Measurements from ENCODE around the gene FRMPD2. TPM values are rescaled to one million over a fixed set of nuclear protein-coding genes. Genes with fewer than 3 reads are reported as not detected.
"Not testable (repeated sequence)": the region's sequence is repeated elsewhere in the genome, so short reads cannot be mapped to it uniquely, and the experiment has no call there.

The FRMPD2 gene
- total RNA-seq, 2 experiments from 2014 or later = not detected

DNA sequence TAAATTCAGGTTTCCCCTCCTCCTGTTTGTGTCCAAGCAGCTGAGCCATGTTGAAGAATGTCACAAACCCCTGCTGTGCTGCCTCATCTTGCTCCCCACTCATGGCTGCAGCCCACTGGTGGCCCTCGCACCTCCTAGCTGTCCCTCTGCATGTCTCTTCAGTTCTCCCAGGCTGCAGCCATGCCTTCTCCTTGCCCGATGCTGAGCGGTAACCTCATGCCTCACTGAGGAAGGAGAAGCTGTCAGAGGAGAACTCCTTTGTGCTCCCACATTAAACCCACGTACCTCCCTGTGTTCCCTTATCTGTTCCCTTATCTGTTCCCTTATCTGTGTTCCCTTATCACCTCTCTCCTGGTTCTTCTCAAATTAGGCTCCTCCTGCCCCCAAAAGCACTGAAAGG is 10.3 kb upstream of the FRMPD2 start:
- TF ChIP-seq, protein P1, sequence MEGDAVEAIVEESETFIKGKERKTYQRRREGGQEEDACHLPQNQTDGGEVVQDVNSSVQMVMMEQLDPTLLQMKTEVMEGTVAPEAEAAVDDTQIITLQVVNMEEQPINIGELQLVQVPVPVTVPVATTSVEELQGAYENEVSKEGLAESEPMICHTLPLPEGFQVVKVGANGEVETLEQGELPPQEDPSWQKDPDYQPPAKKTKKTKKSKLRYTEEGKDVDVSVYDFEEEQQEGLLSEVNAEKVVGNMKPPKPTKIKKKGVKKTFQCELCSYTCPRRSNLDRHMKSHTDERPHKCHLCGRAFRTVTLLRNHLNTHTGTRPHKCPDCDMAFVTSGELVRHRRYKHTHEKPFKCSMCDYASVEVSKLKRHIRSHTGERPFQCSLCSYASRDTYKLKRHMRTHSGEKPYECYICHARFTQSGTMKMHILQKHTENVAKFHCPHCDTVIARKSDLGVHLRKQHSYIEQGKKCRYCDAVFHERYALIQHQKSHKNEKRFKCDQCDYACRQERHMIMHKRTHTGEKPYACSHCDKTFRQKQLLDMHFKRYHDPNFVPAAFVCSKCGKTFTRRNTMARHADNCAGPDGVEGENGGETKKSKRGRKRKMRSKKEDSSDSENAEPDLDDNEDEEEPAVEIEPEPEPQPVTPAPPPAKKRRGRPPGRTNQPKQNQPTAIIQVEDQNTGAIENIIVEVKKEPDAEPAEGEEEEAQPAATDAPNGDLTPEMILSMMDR (IDR thresholded peaks at IDR 0.05) = no peak
- Mint-ChIP-seq H3K27me3 (peaks cover 39% of the 10 kb centered on the region), H3K4me3 (no peak overlapping the region), H3K36me3 (ENCODE audit: low read depth) (no peaks in the 10 kb centered on the region), H3K27ac (no peak overlapping the region), H3K9me3 (peaks cover 3% of the 10 kb centered on the region), H3K4me1 (ENCODE audit: low read depth) (peaks cover 4% of the 10 kb centered on the region)
- ChIA-PET CTCF (no interaction called here), POLR2A (no interaction called here)
- no peaks in the 10 kb centered on the region for H3K36me3 ChIP-seq (ENCODE audit: insufficient read depth, low read length)
- ATAC-seq (ENCODE audit: poor library complexity) = no peak
- no peak for DNase-seq
- H3K4me1 ChIP-seq (ENCODE audit: insufficient read depth, low read length) = peaks cover 3% of the 10 kb centered on the region
- H3K27me3 ChIP-seq (ENCODE audit: control insufficient read depth in 1 of 2, insufficient read depth in 2 of 2, low read length in 2 of 2) = no peaks in the 10 kb centered on the region
- no peak overlapping the region for H3K4me3 ChIP-seq (ENCODE audit: low read length)
- intact Hi-C loops (cut with DNase I, micrococcal nuclease) = no loop called here
- H3K27ac ChIP-seq (ENCODE audit: low read depth in 1 of 2, low read length in 2 of 2) = no peak overlapping the region
- H3K9me3 ChIP-seq (ENCODE audit: control insufficient read depth in 1 of 2, insufficient read depth in 1 of 2, low read length in 2 of 2) = peaks cover 0 to 9% of the 10 kb centered on the region in 2 experiments

DNA sequence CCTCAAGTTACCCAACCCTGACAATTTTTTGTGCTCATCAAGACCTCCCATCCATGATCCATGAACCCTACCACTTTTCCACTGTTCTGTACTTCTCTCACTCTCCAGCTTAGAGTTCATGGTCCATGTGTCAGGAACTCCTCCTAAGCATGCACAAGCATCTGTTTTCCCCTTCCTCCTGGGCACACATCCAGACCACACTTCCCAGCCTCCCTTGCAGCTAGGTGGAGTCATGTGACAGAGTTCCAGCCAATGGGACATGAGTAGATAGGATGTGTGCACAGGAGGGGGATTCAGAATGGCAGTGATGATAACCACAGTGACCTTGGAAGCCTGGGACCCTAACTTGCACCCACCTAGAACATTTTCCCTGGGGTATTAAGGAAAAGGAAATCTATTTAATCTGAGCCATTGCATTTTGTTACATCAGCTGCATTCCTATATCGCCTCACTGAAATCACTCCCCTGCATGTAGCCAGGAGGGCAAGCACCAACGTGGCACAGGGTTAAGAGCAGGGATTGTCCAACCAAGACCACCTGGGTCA is 9.6 kb upstream of the FRMPD2 start:
- H3K27ac ChIP-seq (ENCODE audit: low read depth in 1 of 2, low read length in 2 of 2) = no peak overlapping the region
- H3K9me3 ChIP-seq (ENCODE audit: control insufficient read depth in 1 of 2, insufficient read depth in 1 of 2, low read length in 2 of 2) = peaks cover 0 to 9% of the 10 kb centered on the region in 2 experiments
- Mint-ChIP-seq H3K9me3 (peaks cover 3% of the 10 kb centered on the region), H3K4me3 (no peak overlapping the region), H3K27ac (no peak overlapping the region), H3K4me1 (ENCODE audit: low read depth) (no peaks in the 10 kb centered on the region), H3K27me3 (peaks cover 44% of the 10 kb centered on the region), H3K36me3 (ENCODE audit: low read depth) (no peaks in the 10 kb centered on the region)
- no peaks in the 10 kb centered on the region for H3K27me3 ChIP-seq (ENCODE audit: control insufficient read depth in 1 of 2, insufficient read depth in 2 of 2, low read length in 2 of 2)
- H3K4me3 ChIP-seq (ENCODE audit: low read length) = no peak overlapping the region
- DNase-seq (no peak), ATAC-seq (ENCODE audit: poor library complexity) (no peak)
- POLR2A ChIA-PET = no interaction called here
- TF ChIP-seq, protein P1 (IDR thresholded peaks at IDR 0.05) = no peak
- CTCF ChIA-PET = no interaction called here
- no peaks in the 10 kb centered on the region for H3K4me1 ChIP-seq (ENCODE audit: insufficient read depth, low read length)
- no peaks in the 10 kb centered on the region for H3K36me3 ChIP-seq (ENCODE audit: insufficient read depth, low read length)
- intact Hi-C loops (cut with DNase I, micrococcal nuclease) = no loop called here

DNA sequence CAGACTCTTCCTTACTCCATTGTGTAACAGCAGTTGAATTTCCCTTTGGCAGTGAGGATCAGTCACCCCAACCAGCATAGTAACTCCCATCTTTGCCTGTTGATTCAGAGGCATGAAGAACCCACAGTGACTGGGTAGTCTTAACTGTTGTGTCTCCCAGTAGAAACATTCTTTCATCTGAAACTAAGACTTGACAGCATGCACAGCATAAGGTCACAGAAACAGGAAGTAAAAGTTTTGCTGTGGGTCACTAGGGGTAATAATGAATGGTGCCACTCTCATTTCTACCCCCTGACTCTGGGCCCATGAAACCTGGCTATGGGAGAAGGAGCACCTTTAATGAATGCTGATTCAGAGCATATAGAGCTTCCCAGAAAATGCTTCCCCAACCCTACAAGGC is 8.3 kb upstream of the FRMPD2 start:
- intact Hi-C loops (cut with DNase I, micrococcal nuclease) = no loop called here
- H3K4me1 Mint-ChIP-seq (ENCODE audit: low read depth) = no peaks in the 10 kb centered on the region
- TF ChIP-seq, protein P1 (IDR thresholded peaks at IDR 0.05) = no peak
- no peak for ATAC-seq (ENCODE audit: poor library complexity)
- ChIA-PET POLR2A (no interaction called here), CTCF (no interaction called here)
- no peak for DNase-seq
- Histone ChIP-seq H3K4me1 (ENCODE audit: insufficient read depth, low read length) (no peaks in the 10 kb centered on the region), H3K27me3 (ENCODE audit: control insufficient read depth in 1 of 2, insufficient read depth in 2 of 2, low read length in 2 of 2) (no peaks in the 10 kb centered on the region), H3K27ac (ENCODE audit: low read depth in 1 of 2, low read length in 2 of 2) (no peak overlapping the region), H3K36me3 (ENCODE audit: insufficient read depth, low read length) (no peaks in the 10 kb centered on the region), H3K4me3 (ENCODE audit: low read length) (no peak overlapping the region), H3K9me3 (ENCODE audit: control insufficient read depth in 1 of 2, insufficient read depth in 1 of 2, low read length in 2 of 2) (peaks cover 0 to 9% of the 10 kb centered on the region in 2 experiments)
- no peak overlapping the region for H3K4me3 Mint-ChIP-seq
- peaks cover 3% of the 10 kb centered on the region for H3K9me3 Mint-ChIP-seq
- H3K27ac Mint-ChIP-seq = no peak overlapping the region
- no peaks in the 10 kb centered on the region for H3K36me3 Mint-ChIP-seq (ENCODE audit: low read depth)
- H3K27me3 Mint-ChIP-seq = peaks cover 44% of the 10 kb centered on the region

DNA sequence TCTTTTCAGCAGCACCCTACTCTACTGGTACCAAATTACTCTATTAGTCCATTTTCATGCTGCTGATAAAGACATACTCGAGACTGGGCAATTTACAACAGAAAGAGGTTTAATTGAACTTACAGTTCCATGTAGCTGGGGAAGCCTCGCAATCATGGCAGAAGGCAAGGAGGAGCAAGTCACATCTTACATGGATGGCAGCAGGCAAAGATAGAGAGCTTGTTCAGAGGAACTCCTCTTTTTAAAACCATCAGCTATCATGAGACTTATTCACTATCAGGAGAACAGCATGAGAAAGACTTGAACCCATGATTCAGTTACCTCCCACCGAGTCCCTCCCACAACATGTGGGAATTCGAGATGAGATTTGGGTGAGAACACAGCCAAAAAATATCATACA is 7.2 kb upstream of the FRMPD2 start:
- CTCF ChIA-PET; intact Hi-C loops (cut with DNase I, micrococcal nuclease): not testable (repeated sequence)

More for the DNA sequence above, 7.2 kb upstream of the FRMPD2 start:
- H3K27ac Mint-ChIP-seq; H3K27ac ChIP-seq (ENCODE audit: low read depth in 1 of 2, low read length in 2 of 2); DNase-seq; H3K36me3 ChIP-seq (ENCODE audit: insufficient read depth, low read length); H3K4me3 Mint-ChIP-seq; H3K9me3 ChIP-seq (ENCODE audit: control insufficient read depth in 1 of 2, insufficient read depth in 1 of 2, low read length in 2 of 2); H3K4me1 ChIP-seq (ENCODE audit: insufficient read depth, low read length); H3K4me1 Mint-ChIP-seq (ENCODE audit: low read depth); H3K9me3 Mint-ChIP-seq; H3K4me3 ChIP-seq (ENCODE audit: low read length); ATAC-seq (ENCODE audit: poor library complexity); POLR2A ChIA-PET; H3K27me3 ChIP-seq (ENCODE audit: control insufficient read depth in 1 of 2, insufficient read depth in 2 of 2, low read length in 2 of 2); H3K36me3 Mint-ChIP-seq (ENCODE audit: low read depth): not testable (repeated sequence)
- peaks cover 44% of the 10 kb centered on the region for H3K27me3 Mint-ChIP-seq

All from CD4-positive, alpha-beta T cell (primary cell).